ENCODE data around the gene KLF7. TPM values are rescaled to one million over a fixed set of nuclear protein-coding genes. Genes with fewer than 3 reads are reported as not detected.

The KLF7 gene
- polyA plus RNA-seq, 1 donor from 2014 or later: 31.5 TPM

DNA sequence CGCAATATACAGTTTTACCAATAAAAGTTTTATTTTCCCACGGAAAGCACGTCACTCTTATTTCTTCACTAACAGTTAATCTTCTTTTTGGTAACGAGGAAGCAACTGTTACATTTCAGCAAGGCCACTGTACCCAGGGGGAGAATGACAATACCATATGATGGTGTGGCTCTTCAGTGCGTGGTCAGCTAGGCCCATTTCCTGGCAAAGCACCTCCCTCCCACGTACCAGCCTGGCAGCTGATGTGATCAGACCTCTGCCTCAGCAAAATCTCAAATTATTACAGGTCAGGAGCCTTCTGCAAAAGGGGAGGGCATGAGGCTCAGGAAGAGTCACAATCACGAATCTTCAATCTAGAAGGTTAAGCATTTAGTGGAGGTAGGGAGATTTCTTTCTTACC lies 55.4 kb downstream of the KLF7 start:
- H3K9ac ChIP-seq (ENCODE audit: low read length): peak overlapping the region; percentile 36
- no peaks in the 10 kb centered on the region for H3K27me3 ChIP-seq (ENCODE audit: insufficient read depth, low read depth, low read length)
- H3K36me3 ChIP-seq (ENCODE audit: insufficient read depth, low read length): no peaks in the 10 kb centered on the region
- peak overlapping the region; percentile 26 for H3K4me3 ChIP-seq (ENCODE audit: low read length)
- H4K20me1 ChIP-seq (ENCODE audit: insufficient read depth): peaks cover 39% of the 10 kb centered on the region
- H3K9me3 ChIP-seq (ENCODE audit: low read length): no peaks in the 10 kb centered on the region
- peaks cover 100% of the 10 kb centered on the region for H3K79me2 ChIP-seq (replicated peaks; ENCODE audit: insufficient read depth, low read length)
- H3K27ac ChIP-seq (ENCODE audit: low read length): peak overlapping the region; percentile 80
- H3F3A ChIP-seq (ENCODE audit: insufficient read depth, low read length, poor library complexity, severe bottlenecking): no peaks in the 10 kb centered on the region
- no peaks in the 10 kb centered on the region for H3K9me2 ChIP-seq (ENCODE audit: insufficient read depth, low read length)
- H3K4me2 ChIP-seq (ENCODE audit: low read length): no peak overlapping the region
- H2AFZ ChIP-seq (ENCODE audit: low read depth, low read length): no peak overlapping the region
- TF ChIP-seq TAF1 (IDR thresholded peaks at IDR 0.05; ENCODE audit: low read depth) (no peak), EZH2 (IDR thresholded peaks at IDR 0.05; ENCODE audit: borderline replicate concordance, insufficient read depth, low read length, poor library complexity, severe bottlenecking) (no peak), POLR2AphosphoS5 (IDR thresholded peaks at IDR 0.05) (no peak)

DNA sequence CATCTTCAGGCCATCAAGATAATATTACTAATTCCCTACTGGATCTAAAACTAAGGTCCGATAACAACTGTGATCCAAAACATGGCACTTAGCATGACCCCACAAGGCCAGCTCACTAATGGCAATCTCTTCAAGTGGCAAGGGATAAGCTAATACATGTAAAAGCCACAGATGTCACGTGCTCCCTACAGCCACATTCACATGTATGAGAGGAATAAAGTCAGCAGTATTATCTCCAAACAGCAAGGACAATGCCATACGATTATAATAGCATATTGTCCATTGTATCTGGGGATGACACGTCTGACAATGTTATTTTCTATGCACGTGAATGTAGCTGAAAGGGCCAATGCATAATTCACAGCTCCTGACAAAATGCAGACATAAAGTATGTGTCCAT lies 56.0 kb downstream of the KLF7 start:
- no peak overlapping the region for H3K4me3 ChIP-seq (ENCODE audit: low read length)
- no peaks in the 10 kb centered on the region for H3K36me3 ChIP-seq (ENCODE audit: insufficient read depth, low read length)
- peaks cover 43% of the 10 kb centered on the region for H4K20me1 ChIP-seq (ENCODE audit: insufficient read depth)
- peak overlapping the region; percentile 26 for H3K4me2 ChIP-seq (ENCODE audit: low read length)
- no peak for TF ChIP-seq TAF1 (IDR thresholded peaks at IDR 0.05; ENCODE audit: low read depth)
- no peak for TF ChIP-seq EZH2 (IDR thresholded peaks at IDR 0.05; ENCODE audit: borderline replicate concordance, insufficient read depth, low read length, poor library complexity, severe bottlenecking)
- TF ChIP-seq SMC3 (conservative IDR thresholded peaks at IDR 0.05; ENCODE audit: poor library complexity): no peak
- TF ChIP-seq RAD21 (conservative IDR thresholded peaks at IDR 0.05): no peak
- peak; percentile 37 for TF ChIP-seq REST (IDR thresholded peaks at IDR 0.05; ENCODE audit: borderline replicate concordance)
- peak; percentile 34 for TF ChIP-seq MXI1 (conservative IDR thresholded peaks at IDR 0.05; ENCODE audit: poor library complexity, severe bottlenecking)
- TF ChIP-seq POLR2AphosphoS5 (IDR thresholded peaks at IDR 0.05): peak; percentile 26
- TF ChIP-seq, protein P1, sequence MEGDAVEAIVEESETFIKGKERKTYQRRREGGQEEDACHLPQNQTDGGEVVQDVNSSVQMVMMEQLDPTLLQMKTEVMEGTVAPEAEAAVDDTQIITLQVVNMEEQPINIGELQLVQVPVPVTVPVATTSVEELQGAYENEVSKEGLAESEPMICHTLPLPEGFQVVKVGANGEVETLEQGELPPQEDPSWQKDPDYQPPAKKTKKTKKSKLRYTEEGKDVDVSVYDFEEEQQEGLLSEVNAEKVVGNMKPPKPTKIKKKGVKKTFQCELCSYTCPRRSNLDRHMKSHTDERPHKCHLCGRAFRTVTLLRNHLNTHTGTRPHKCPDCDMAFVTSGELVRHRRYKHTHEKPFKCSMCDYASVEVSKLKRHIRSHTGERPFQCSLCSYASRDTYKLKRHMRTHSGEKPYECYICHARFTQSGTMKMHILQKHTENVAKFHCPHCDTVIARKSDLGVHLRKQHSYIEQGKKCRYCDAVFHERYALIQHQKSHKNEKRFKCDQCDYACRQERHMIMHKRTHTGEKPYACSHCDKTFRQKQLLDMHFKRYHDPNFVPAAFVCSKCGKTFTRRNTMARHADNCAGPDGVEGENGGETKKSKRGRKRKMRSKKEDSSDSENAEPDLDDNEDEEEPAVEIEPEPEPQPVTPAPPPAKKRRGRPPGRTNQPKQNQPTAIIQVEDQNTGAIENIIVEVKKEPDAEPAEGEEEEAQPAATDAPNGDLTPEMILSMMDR (IDR thresholded peaks at IDR 0.05; ENCODE audit: poor library complexity, severe bottlenecking): no peak
- TF ChIP-seq EP300 (conservative IDR thresholded peaks at IDR 0.05; ENCODE audit: poor library complexity, severe bottlenecking): peak; percentile 90
- no peak overlapping the region for H2AFZ ChIP-seq (ENCODE audit: low read depth, low read length)
- H3F3A ChIP-seq (ENCODE audit: insufficient read depth, low read length, poor library complexity, severe bottlenecking): no peaks in the 10 kb centered on the region
- H3K9me3 ChIP-seq (ENCODE audit: low read length): no peaks in the 10 kb centered on the region
- peak overlapping the region; percentile 80 for H3K27ac ChIP-seq (ENCODE audit: low read length)
- no peaks in the 10 kb centered on the region for H3K9me2 ChIP-seq (ENCODE audit: insufficient read depth, low read length)
- peak overlapping the region; percentile 16 for H3K9ac ChIP-seq (ENCODE audit: low read length)
- H3K27me3 ChIP-seq (ENCODE audit: insufficient read depth, low read depth, low read length): no peaks in the 10 kb centered on the region
- peaks cover 100% of the 10 kb centered on the region for H3K79me2 ChIP-seq (replicated peaks; ENCODE audit: insufficient read depth, low read length)
